Left lung (tissue), 10 donors: Measurements from ENCODE around the gene PDE4D. TPM values are rescaled to one million over a fixed set of nuclear protein-coding genes. Genes with fewer than 3 reads are reported as not detected.

Experiments used
- ATAC-seq: fragments of 200-7000 bp; cut with Tn5 transposase; one replicate; pipeline ENCODE4 v1.9.1; 2020; ENCODE audit warnings: moderate library complexity
- DNase-seq, 4 donors: peaks; one replicate each; pipeline ENCODE4 v3.0.0-alpha.2; 2013 to 2020
- H3K27ac ChIP-seq, 2 donors: fragments of 200-600 bp; sonication (generic) in 1 of 2; one replicate each; pipeline versions ENCODE4 v1.5.0 to v1.8.0; 2020 to 2021
- H3K27me3 ChIP-seq, 2 donors: fragments of 200-600 bp; sonication (generic) in 1 of 2; one replicate each; pipeline versions ENCODE4 v1.5.0 to v1.8.0; 2020 to 2021
- H3K36me3 ChIP-seq, 2 donors: fragments of 200-600 bp; sonication (generic) in 1 of 2; one replicate each; pipeline versions ENCODE4 v1.5.0 to v1.8.0; 2020 to 2021
- H3K4me1 ChIP-seq, 2 donors: fragments of 200-600 bp; one replicate each; pipeline ENCODE4 v1.8.0; 2021
- H3K4me3 ChIP-seq, 2 donors: fragments of 200-600 bp; sonication (generic) in 1 of 2; one replicate each; pipeline versions ENCODE4 v1.5.0 to v1.8.0; 2020 to 2021; ENCODE audit warnings: mild to moderate bottlenecking in 1 of 2
- H3K9me3 ChIP-seq, 2 donors: fragments of 200-600 bp; sonication (generic) in 1 of 2; one replicate each; pipeline versions ENCODE4 v1.5.0 to v1.8.0; 2020 to 2021
- CTCF ChIP-seq, 2 donors: fragments of 200-600 bp; sonication (generic) in 1 of 2; IDR thresholded peaks; one replicate each; pipeline versions ENCODE4 v1.5.0 to v1.8.0; 2021; ENCODE audit warnings: antibody characterized with exemption in 2 of 2
- intact Hi-C, 2 donors: fragments of 100-400 bp; cut with DNase I; formaldehyde crosslinking; loops; one replicate each; pipeline versions ENCODE4 v1.11.2 to v1.14.2; 2022
- polyA plus RNA-seq, 6 donors: library from polyadenylated mRNA; unstranded; fragments of 120-200 nt; gene quantifications; one replicate each; pipeline ENCODE4 v1.2.1, GENCODE V29; 2013; ENCODE audit not compliant: insufficient read length in 6 of 6
- total RNA-seq, 2 donors: library from RNA; stranded (reverse); fragmentation: NEBNext Ultra II Directional; extraction: Animal tissue kit (Norgen Biotek cat#: 25700); gene quantifications; one replicate each; pipeline ENCODE4 v1.2.1, GENCODE V29; 2021
- donor health status: DM: no; HTN: yes; CAD: no.
- donor health status: DM: no; HTN: no; CAD: no.

The PDE4D gene
- total and polyA plus RNA-seq, 8 donors: 21.4 to 57.1 (median 25.4) TPM

- peaks cover 0 to 16% of the 10 kb centered on the region in 2 donors for H3K4me1 ChIP-seq
- H3K9me3 ChIP-seq: no peaks in the 10 kb centered on the region
- no peak for ATAC-seq
- no peak for DNase-seq
- intact Hi-C loops: no loop called here
- H3K4me3 ChIP-seq: no peak overlapping the region
- no peaks in the 10 kb centered on the region for H3K27me3 ChIP-seq
- H3K27ac ChIP-seq: peak overlapping the region in 1 of 2 donors; percentile 59
- no peak for TF ChIP-seq CTCF (IDR thresholded peaks at IDR 0.05)
- H3K36me3 ChIP-seq: no peaks in the 10 kb centered on the region
Measured at GRCh38 chr5:59759600-59760351, 133.8 kb downstream of the PDE4D start.

GRCh38 chr5:59758566-59758965, 135.0 kb downstream of the PDE4D start:
- TF ChIP-seq CTCF (IDR thresholded peaks at IDR 0.05): no peak
- ATAC-seq: no peak
- DNase-seq: no peak
- intact Hi-C loops: no loop called here
- Histone ChIP-seq H3K36me3 (no peaks in the 10 kb centered on the region), H3K4me3 (no peak overlapping the region), H3K27ac (no peak overlapping the region), H3K4me1 (peaks cover 0 to 16% of the 10 kb centered on the region in 2 donors), H3K9me3 (no peaks in the 10 kb centered on the region), H3K27me3 (no peaks in the 10 kb centered on the region)

- H3K27ac ChIP-seq: no peak overlapping the region
- H3K4me3 ChIP-seq: no peak overlapping the region
- H3K36me3 ChIP-seq: no peaks in the 10 kb centered on the region
- no peaks in the 10 kb centered on the region for H3K9me3 ChIP-seq
- no peak for TF ChIP-seq CTCF (IDR thresholded peaks at IDR 0.05)
- no peak for ATAC-seq
- H3K27me3 ChIP-seq: no peaks in the 10 kb centered on the region
- peaks cover 0 to 16% of the 10 kb centered on the region in 2 donors for H3K4me1 ChIP-seq
- no peak for DNase-seq
- intact Hi-C loops: no loop called here
Measured at GRCh38 chr5:59757442-59757841, 136.1 kb downstream of the PDE4D start.

GRCh38 chr5:59756373-59757035, 137.0 kb downstream of the PDE4D start:
- Histone ChIP-seq H3K27ac (no peak overlapping the region), H3K4me1 (peaks cover 0 to 16% of the 10 kb centered on the region in 2 donors), H3K4me3 (no peak overlapping the region), H3K27me3 (no peaks in the 10 kb centered on the region), H3K9me3 (no peaks in the 10 kb centered on the region), H3K36me3 (no peaks in the 10 kb centered on the region)
- intact Hi-C loops: no loop called here
- no peak for TF ChIP-seq CTCF (IDR thresholded peaks at IDR 0.05)
- DNase-seq (no peak), ATAC-seq (no peak)

GRCh38 chr5:59755476-59755875, 138.1 kb downstream of the PDE4D start:
- intact Hi-C loops: no loop called here
- H3K9me3 ChIP-seq: no peaks in the 10 kb centered on the region
- no peaks in the 10 kb centered on the region for H3K27me3 ChIP-seq
- H3K4me1 ChIP-seq: peaks cover 0 to 9% of the 10 kb centered on the region in 2 donors
- no peak for DNase-seq
- H3K4me3 ChIP-seq: no peak overlapping the region
- H3K27ac ChIP-seq: no peak overlapping the region
- ATAC-seq: no peak
- no peak for TF ChIP-seq CTCF (IDR thresholded peaks at IDR 0.05)
- no peaks in the 10 kb centered on the region for H3K36me3 ChIP-seq
